ENCODE measurements around the gene CBFA2T3.

DNA sequence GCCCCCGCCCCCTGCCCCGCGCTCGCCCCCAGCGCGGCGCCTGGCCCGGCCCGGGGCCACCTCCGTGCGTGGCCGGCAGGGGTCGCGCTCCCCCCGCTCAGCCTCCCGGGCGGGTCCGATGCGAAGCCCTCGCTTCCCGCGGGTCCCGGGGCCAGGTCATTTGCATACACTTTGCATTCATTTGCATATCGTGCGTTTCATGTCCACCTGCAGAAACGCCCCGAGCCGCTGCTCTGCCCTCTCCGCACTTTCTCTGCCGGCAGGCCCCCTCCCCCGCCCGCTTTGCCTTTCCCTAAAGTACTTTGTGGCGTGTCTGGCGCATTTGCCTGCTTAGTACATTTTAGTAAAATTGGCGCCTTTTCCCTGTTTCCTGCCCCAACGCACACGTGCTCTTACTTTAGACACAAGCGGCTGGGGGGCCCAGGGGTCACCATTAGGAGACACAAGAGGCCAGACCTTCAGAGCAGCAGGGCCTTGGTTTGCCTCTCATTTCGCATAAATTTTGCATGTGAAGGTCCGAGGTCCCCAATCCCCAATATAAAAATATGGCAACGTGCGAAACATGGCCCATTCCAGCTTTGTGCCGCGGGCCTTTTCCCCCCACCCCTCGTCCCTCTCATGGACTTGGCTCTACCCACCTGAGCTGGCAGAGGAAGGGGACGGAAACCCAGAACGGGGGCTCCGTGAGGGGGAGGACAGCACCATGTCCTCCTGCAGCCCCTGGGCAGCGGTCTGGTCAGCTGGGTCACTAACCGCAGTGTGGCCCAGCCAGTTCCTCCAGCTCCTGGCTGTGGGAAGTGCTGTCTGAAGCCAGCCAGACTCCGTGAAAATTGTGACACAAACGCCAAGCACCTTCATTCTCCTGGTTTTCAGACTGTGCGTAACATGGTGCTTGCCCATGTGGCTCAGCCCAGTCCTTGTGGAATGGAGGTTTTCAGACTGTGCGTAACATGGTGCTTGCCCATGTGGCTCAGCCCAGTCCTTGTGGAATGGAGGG lies 34.8 kb downstream of the CBFA2T3 start:
- TF ChIP-seq, protein P1, sequence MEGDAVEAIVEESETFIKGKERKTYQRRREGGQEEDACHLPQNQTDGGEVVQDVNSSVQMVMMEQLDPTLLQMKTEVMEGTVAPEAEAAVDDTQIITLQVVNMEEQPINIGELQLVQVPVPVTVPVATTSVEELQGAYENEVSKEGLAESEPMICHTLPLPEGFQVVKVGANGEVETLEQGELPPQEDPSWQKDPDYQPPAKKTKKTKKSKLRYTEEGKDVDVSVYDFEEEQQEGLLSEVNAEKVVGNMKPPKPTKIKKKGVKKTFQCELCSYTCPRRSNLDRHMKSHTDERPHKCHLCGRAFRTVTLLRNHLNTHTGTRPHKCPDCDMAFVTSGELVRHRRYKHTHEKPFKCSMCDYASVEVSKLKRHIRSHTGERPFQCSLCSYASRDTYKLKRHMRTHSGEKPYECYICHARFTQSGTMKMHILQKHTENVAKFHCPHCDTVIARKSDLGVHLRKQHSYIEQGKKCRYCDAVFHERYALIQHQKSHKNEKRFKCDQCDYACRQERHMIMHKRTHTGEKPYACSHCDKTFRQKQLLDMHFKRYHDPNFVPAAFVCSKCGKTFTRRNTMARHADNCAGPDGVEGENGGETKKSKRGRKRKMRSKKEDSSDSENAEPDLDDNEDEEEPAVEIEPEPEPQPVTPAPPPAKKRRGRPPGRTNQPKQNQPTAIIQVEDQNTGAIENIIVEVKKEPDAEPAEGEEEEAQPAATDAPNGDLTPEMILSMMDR (IDR thresholded peaks at IDR 0.05; ENCODE audit: insufficient read depth, low read depth, low read length), result no peak
- peak; percentile 56 for TF ChIP-seq EZH2 (IDR thresholded peaks at IDR 0.05; ENCODE audit: insufficient read depth, low read length)

All from astrocyte (in vitro differentiated cells and primary cell).